Activated CD4-positive, alpha-beta T cell treated with anti-CD3 and anti-CD28 coated beads, Interleukin-10, Interleukin-2, amounts not matched to agents 100 ng/mL and 50 ng/mL, durations not matched to agents 16 hours and 8 hours (primary cell): ENCODE measurements around the gene WDR18.
"Not testable (repeated sequence)": the region's sequence is repeated elsewhere in the genome, so short reads cannot be mapped to it uniquely, and the experiment has no call there.

ENCODE experiments used
- DNase-seq: peaks from one replicate; pipeline ENCODE4 v3.0.0-alpha.2; 2020

WDR18 gene

GRCh38 chr19:952049-952679 is 32.0 kb upstream of the WDR18 start:
- DNase-seq: no peak

GRCh38 chr19:952680-953444 is 31.3 kb upstream of the WDR18 start:
- DNase-seq: no peak

- no peak for DNase-seq
These were observed 30.5 kb upstream of the WDR18 start for GRCh38 chr19:953445-954271.

GRCh38 chr19:954272-954671 is 29.9 kb upstream of the WDR18 start:
- DNase-seq: no peak

DNA sequence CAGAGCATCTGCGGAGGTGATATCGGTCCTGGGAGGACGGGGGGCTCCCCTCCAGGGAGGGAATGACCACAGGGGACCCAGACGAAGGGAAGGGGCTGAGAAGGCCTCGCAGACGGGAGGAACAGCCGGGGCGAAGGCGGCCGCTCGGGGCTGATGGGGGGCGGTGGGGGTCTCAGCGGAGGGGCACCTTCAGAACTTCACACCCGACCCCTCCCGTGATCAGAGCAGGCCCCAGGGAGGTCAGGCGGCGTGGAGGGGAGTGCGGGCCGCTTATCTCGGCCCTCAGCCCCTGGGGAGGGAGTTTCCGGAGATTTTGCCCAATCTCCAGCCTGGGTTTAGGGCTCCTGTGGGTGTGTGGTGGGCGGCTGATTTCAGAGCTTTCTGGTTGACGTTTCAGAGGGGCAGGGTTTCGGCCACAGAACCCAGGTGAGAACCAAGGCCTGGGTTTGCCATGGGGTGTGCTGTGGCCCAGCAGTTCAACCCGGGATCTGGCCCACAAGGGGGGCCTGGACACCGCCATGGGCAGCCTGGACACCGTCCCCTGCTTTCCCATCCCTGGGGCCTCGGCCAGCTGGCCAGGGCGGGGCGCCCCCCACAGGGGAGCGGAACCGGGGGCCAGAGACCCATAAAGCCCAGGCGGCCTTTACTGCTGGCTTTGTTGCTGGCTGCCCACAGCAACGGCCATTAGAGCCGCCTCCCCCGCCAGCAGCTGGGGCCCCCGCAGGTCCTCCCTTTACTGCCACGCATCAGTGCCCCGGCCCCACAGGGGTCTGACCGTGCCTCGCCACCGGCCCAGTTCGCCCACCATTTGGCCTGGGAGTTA is 29.3 kb upstream of the WDR18 start:
- DNase-seq: no peak

DNA sequence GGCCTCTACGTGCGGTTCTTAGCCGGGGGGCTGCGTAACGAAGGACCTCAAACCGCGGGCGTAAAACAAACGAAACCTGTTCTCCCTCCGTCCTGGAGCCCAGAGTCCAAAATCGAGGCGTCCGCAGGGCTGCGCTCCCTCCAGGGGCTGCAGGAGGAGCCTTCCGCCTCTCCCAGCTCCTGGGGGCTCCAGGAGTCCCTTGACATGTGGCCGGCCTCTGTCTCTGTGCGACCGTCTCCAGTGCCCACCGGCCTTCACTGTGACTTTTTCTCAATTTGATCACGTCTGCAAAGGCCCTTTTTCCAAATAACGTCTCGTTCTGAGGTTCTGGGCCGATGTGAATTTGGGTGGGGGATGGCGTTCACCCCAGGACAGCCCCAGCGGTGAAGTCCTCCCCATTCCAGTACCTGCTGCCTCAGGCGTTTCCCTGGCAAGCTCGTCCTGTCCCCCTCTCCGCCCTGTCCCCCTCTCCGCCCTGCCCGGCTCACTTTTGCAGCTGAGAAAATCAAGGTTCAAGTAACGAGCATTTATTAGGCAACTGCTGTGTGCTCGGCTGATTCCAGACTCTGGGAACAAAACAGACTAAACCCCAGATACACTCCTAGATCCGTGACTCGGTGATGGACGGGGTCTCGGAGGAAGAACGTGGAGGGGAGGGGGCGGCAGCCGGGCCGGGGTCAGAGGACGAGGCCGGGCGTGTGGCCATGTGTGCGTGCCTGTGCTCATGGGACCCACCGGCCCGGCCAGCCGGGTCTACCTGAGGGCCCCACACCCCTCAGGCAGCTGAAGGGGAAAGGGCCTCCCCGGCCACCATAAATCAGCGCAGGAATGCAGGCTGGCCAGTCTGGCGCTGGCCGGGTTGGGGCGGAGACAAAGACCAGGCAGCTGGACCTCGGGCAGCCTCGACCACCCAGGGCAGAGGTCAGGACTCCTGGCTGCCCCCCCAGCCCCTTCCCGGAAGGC is 28.1 kb upstream of the WDR18 start:
- DNase-seq: no peak

- DNase-seq: no peak
These were observed 27.2 kb upstream of the WDR18 start for GRCh38 chr19:956766-957440.

DNA sequence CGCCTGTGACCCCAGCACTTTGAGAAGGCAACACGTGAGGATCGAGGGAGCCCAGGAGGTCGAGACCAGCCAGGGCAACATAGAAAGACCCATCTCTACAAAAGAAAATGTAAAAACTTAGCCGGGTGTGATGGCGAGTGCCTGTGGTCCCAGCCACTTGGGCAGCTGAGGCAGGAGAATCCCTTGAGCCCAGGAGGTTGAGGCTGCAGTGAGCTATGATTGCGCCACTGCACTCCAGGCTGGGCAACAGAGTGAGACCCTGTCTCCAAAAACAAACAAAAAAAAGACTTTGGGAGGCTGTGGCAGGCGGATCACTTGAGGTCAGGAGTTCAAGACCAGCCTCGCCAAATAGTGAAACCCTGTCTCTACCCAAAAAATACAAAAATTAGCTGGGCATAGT is 26.6 kb upstream of the WDR18 start:
- not testable (repeated sequence) for DNase-seq

GRCh38 chr19:958967-959855 is 24.9 kb upstream of the WDR18 start:
- peak; percentile 36 for DNase-seq

DNA sequence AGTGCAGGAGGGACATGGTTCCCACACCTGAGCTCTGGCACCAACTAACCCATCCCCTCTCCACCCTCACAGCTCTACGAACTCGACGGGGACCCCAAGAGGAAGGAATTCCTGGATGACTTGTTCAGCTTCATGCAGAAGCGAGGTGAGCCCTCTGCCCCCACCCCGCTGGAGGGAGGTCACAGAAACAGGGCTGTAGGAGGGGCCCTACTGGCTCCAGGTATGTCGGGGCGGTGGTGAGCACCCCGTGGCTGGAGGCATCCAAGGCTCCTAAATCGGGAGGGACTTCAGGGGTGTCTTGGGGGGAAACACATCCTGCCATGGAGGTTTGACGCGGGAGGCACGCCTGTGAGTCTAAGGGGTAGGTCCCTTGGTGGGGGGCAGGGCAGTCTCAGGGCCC is 24.1 kb upstream of the WDR18 start:
- DNase-seq: no peak

- DNase-seq: no peak
These were observed 23.6 kb upstream of the WDR18 start for GRCh38 chr19:960601-960938.

DNA sequence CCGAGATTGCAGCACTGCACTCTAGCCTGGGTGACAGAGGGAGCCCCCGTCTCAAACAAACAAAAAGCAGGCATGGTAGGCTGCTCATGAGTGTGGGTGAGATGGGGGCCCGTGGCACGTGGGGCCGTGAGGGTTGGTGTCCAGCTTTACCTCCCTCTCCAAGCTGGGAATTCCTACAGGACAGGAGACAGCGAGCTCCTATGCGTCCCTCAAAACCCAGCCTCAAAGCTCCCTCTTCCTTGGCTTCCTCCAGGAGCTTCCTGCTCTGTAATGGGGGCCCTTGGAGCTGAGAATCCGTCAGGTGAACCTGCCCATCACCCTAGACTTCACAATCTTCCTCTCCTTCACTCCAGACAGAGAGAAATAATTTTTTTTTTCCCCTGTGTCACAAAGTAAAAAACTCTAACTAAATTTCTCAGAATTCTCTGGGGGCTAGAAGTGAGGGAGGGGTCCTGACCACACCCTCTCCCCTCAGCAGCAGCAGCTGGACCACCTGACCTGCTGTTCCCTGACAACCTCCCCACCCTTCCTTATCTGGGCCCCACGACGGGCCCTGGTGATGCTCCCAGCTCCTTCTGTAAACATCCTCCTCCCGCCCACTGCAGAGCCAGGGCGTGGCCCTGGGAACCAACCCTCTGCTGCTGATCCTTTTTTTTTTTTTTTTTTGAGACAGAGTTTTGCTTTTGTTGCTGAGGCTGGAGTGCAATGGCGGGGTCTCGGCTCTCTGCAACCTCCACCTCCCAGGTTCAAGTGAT is 22.1 kb upstream of the WDR18 start:
- no peak for DNase-seq

GRCh38 chr19:962683-963400 is 21.3 kb upstream of the WDR18 start:
- DNase-seq: no peak

DNA sequence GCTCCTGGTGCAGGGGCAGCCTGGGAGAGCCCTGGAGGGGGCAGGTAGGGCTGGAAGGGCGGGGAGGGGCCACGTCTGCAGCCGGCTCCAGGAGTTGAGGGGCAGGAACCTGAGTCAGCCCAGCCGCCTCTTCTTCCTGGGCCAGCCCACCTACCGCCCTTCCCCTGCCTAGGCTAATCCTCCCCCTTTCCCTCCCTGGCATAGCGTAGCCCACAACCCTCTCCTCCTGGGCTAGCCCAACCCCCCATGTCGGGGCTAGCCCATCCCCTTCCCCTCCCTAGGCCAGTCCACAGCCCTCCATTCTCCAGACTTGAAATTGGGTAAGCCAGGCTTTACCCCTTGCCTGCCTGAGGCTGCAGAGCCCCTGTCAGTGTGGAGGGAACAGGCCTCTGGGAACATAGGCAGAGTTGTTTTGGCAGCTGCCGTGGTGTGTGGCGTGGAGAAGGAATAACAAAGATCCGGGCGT is 20.6 kb upstream of the WDR18 start:
- DNase-seq: no peak

DNA sequence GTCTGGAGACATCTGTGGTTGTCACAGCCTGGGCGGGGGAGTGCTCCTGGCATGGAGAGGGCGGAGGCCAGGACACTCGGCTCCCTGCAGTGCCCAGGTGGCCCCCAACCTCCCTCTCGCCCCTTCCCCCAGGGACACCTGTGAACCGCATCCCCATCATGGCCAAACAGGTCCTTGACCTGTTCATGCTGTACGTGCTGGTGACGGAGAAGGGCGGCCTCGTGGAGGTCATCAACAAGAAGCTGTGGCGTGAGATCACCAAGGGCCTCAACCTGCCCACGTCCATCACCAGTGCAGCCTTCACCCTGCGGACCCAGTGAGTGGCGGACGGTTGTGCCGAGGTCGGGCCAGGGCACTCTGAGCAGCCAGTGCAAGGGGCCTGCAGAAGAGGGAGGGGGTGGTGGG is 20.0 kb upstream of the WDR18 start:
- no peak for DNase-seq

DNA sequence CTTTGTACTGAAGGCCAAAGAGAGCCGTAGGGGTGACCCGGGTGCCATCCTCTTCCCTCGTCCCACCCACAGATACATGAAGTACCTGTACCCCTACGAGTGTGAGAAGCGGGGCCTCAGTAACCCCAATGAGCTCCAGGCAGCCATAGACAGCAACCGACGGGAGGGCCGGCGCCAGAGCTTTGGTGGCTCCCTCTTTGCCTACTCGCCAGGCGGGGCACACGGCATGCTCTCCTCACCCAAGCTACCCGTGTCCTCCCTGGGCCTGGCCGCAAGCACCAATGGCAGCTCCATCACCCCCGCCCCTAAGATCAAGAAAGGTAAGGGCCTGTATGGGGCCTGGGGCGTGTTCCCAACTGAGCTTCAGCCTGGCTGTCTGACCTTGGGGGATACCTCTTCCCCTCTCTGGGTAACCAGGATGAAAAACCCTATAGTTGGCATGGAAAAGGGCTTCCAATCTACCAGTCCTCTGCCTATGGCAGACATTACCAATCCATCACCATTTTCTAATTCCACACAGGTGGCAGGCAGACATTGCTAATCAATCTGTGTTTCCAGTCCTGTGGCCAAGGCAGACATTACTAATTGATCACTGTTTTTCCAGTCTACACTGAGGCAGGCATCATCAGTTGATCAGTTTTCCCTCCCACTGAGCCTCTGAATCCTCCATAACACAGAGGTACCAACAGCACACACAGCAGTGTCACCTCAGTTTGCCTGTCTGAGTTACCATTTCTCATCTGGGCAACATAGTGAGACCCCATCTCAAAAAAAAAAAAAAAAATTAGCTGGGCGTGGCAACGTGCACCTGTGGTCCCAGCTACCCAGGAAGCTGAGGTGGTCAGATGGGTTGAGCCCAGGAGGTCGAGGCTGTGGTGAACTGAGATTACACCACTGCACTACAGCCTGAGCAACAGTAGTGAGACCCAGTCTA is 19.1 kb upstream of the WDR18 start:
- DNase-seq: no peak

- no peak for DNase-seq
These were observed 17.6 kb upstream of the WDR18 start for GRCh38 chr19:966485-967088.
